ENCODE results near the gene DTHD1. TPM values are rescaled to one million over a fixed set of nuclear protein-coding genes. Genes with fewer than 3 reads are reported as not detected.

The DTHD1 gene
- total and polyA plus RNA-seq, 2 of the 8 experiments (the other 6 are each of a cell fraction or from before 2014, with no cell fraction given): not detected

DNA sequence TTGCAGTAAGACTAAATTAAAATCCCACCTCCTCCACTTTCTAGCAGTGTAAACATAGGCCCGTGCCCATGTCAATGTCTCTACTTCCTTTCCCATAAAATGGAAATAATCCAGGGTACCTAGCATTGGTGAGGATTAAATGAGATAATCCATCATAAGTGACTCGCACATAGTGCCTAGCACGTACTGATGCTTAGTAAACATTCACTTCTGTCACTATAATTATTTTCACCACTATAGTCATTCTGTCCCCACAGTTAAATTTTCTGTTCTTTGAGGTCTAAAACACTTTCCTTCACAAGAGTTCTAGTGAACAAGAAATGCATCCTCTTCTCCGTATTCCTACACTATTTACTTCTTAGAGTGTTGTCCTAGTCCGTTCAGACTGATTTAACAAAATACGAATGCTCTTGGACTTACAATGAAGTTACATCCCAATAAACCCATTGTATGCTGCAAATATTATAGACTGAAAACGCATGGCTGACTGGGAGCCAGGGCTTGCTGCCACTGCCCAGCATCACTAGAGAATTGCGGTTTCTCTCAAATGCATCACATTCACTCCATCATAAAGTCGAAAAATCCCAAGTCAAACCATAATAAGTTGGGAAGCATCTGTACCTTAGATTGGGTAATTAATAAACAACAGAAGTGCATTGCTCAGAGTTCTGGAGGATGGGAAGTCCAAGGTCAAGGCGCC lies 47.7 kb upstream of the DTHD1 start (continued):
- TF ChIP-seq RNF2 (IDR thresholded peaks at IDR 0.05; ENCODE audit: borderline replicate concordance, low read depth, low read length, missing control alignments, poor library complexity, severe bottlenecking): no peak
